ENCODE measurements around the gene SLIT3. TPM values are rescaled to one million over a fixed set of nuclear protein-coding genes. Genes with fewer than 3 reads are reported as not detected.
A peak's percentile ranks its signal among the peaks of the same experiment; 100 is the strongest.

Gene SLIT3
- total and polyA plus RNA-seq, 2 donors = 8.4 to 9.2 TPM

DNA sequence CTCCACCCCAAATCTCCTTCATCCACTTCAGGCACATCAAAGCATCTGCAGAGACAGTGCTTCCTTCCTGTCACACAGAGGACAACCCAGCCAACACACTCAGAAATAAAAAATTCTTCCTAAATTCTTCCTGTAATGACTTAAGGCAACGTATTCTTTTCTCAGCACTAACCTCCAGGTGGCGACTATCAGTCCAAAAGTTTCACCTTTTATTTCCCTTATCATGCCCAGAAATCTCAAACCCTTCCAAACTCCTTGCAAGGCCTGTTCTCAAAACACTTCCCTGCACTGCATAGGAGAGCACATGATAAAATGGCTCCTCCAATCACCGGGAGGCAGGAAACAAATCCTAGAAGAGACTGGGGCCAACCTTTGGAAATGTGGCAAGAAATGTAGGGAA lies 35.1 kb downstream of the SLIT3 start:
- H3K27ac ChIP-seq (ENCODE audit: low read depth in 1 of 2, low read length in 1 of 2) = no peak overlapping the region
- H3K9me3 ChIP-seq (ENCODE audit: control insufficient read depth in 2 of 2, insufficient read depth in 1 of 2, low read length in 1 of 2) = no peaks in the 10 kb centered on the region
- H3K27me3 ChIP-seq (ENCODE audit: control insufficient read depth in 2 of 2, insufficient read depth in 1 of 2, low read length in 1 of 2) = no peaks in the 10 kb centered on the region
- H3K36me3 ChIP-seq (ENCODE audit: control insufficient read depth in 2 of 2, insufficient read depth in 2 of 2, low read length in 1 of 2) = no peaks in the 10 kb centered on the region
- no peak overlapping the region for H3K4me3 ChIP-seq (ENCODE audit: low read length in 2 of 2)
- H3K4me1 ChIP-seq (ENCODE audit: control insufficient read depth in 2 of 2, insufficient read depth in 2 of 2, low read length in 2 of 2) = no peaks in the 10 kb centered on the region
- WGBS = 81% methylated on average over 3 of the region's 3 CpGs
- DNase-seq (ENCODE audit: low read depth in 6 of 9, low spot score in 9 of 9) = no peak

DNA sequence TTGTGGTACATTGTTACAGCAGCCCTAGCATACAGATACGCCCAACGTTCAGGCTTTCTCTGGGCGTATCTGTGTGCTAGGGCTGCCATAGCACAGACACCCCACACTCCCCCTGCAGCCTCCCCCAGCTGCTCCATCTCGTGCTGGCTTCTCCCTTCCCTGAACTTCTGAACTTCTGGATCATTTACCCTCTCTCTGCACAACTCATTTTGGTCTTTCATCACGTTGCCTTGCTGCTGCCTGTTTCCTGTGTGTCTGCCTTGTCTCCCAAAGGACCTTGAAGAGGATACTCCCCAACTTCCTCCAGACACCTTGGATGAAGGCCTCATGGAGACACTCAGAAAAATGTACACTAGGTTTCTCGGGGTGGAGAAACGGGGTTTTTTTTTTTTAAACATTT lies 37.3 kb downstream of the SLIT3 start:
- Histone ChIP-seq H3K4me3 (ENCODE audit: low read length in 2 of 2) (no peak overlapping the region), H3K4me1 (ENCODE audit: control insufficient read depth in 2 of 2, insufficient read depth in 2 of 2, low read length in 2 of 2) (no peaks in the 10 kb centered on the region), H3K9me3 (ENCODE audit: control insufficient read depth in 2 of 2, insufficient read depth in 1 of 2, low read length in 1 of 2) (no peaks in the 10 kb centered on the region), H3K27ac (ENCODE audit: low read depth in 1 of 2, low read length in 1 of 2) (no peak overlapping the region), H3K36me3 (ENCODE audit: control insufficient read depth in 2 of 2, insufficient read depth in 2 of 2, low read length in 1 of 2) (no peaks in the 10 kb centered on the region), H3K27me3 (ENCODE audit: control insufficient read depth in 2 of 2, insufficient read depth in 1 of 2, low read length in 1 of 2) (no peaks in the 10 kb centered on the region)
- no peak for DNase-seq (ENCODE audit: low read depth in 6 of 9, low spot score in 9 of 9)
- 79% methylated on average over 7 of the region's 7 CpGs for WGBS

DNA sequence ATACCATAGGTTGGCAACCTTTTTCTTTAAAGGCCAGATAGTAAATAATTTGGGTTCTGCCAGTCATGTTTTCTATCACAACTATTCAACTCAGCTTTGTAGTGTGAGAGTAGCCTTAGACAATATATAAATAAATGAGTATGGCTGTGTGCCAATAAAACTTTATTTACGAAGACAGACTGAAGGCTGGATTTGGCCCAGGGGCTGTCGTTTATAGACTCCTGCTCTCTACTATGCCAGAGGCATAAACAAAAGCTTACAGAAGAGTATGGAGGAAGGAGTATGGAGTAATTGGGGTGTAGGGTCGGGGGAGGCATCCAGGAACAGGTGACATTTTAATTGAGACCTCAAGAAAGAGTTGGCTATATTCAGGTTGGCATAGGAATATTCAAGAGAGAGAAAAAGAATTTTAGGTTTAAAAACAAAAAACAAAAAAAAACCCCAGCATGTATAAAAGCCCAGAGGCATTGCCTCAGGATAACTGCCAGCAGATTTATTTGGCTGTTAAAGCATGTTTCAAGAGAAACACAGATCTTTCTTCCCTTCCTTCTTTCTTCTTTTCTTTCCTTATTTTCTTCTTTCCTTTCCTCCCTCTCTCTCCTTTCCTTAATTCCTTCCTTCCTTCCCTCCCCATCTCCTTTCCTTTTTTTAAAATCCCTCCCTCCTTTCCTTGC lies 39.9 kb downstream of the SLIT3 start:
- H3K27me3 ChIP-seq (ENCODE audit: control insufficient read depth in 2 of 2, insufficient read depth in 1 of 2, low read length in 1 of 2) = no peaks in the 10 kb centered on the region
- no peak for DNase-seq (ENCODE audit: low read depth in 6 of 9, low spot score in 9 of 9)
- no peak overlapping the region for H3K27ac ChIP-seq (ENCODE audit: low read depth in 1 of 2, low read length in 1 of 2)
- H3K4me1 ChIP-seq (ENCODE audit: control insufficient read depth in 2 of 2, insufficient read depth in 2 of 2, low read length in 2 of 2) = no peaks in the 10 kb centered on the region
- H3K9me3 ChIP-seq (ENCODE audit: control insufficient read depth in 2 of 2, insufficient read depth in 1 of 2, low read length in 1 of 2) = no peaks in the 10 kb centered on the region
- H3K36me3 ChIP-seq (ENCODE audit: control insufficient read depth in 2 of 2, insufficient read depth in 2 of 2, low read length in 1 of 2) = no peaks in the 10 kb centered on the region
- 83% methylated on average over 3 of the region's 3 CpGs for WGBS
- H3K4me3 ChIP-seq (ENCODE audit: low read length in 2 of 2) = no peak overlapping the region

DNA sequence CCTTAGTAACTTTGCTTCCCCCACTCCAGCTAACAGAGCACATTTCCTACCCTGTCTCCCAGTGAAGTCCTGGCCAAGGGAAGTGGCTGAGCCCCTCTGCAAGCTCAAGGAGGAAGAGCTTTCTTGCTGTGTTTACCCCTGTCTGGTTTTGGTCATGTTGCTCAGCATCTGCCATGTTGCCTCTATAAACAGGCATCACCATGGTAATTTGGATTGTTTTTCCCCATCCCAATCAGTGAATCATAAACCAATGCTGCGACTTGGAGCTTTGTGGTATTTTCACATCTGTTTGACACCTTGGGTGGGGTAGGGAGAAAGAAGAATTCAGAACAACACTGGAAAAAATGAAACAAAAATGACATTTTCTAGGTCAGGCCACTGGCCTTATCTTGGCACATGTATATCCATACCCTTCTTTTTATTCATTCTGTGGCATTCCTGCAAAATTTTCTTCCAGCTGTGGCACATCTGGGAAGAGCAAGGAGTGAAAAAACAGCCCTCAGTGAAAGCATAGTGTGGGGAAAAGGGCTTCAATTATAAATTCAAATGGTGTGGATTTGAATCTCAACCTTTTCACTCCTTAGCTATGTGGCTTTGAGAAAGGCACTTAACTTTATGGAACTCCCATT lies 42.5 kb downstream of the SLIT3 start:
- H3K27ac ChIP-seq (ENCODE audit: low read depth in 1 of 2, low read length in 1 of 2) = no peak overlapping the region
- H3K27me3 ChIP-seq (ENCODE audit: control insufficient read depth in 2 of 2, insufficient read depth in 1 of 2, low read length in 1 of 2) = no peaks in the 10 kb centered on the region
- H3K4me1 ChIP-seq (ENCODE audit: control insufficient read depth in 2 of 2, insufficient read depth in 2 of 2, low read length in 2 of 2) = no peaks in the 10 kb centered on the region
- WGBS = 90% methylated on average over 1 of the region's 1 CpG
- no peaks in the 10 kb centered on the region for H3K9me3 ChIP-seq (ENCODE audit: control insufficient read depth in 2 of 2, insufficient read depth in 1 of 2, low read length in 1 of 2)
- no peak overlapping the region for H3K4me3 ChIP-seq (ENCODE audit: low read length in 2 of 2)
- H3K36me3 ChIP-seq (ENCODE audit: control insufficient read depth in 2 of 2, insufficient read depth in 2 of 2, low read length in 1 of 2) = no peaks in the 10 kb centered on the region
- DNase-seq (ENCODE audit: low read depth in 6 of 9, low spot score in 9 of 9) = no peak

DNA sequence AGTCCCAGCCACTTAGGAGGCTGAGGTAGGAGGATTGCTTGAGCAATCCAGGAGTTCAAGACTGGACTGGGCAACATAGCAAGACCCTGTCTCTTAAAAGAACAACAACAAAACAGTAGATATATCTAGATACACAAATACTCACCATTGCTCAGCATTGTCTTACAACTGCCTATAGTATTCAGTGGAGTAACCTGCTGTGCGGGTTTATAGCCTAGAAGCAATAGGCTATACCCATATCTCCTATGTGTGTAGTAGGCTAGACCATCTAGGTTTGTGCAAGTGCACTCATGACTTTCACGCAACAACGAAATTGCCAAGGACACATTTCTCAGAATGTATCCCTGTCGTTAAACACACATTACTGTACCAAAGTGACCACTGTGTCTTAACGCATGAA lies 44.7 kb downstream of the SLIT3 start:
- no peak overlapping the region for H3K4me3 ChIP-seq (ENCODE audit: low read length in 2 of 2)
- no peaks in the 10 kb centered on the region for H3K36me3 ChIP-seq (ENCODE audit: control insufficient read depth in 2 of 2, insufficient read depth in 2 of 2, low read length in 1 of 2)
- no peaks in the 10 kb centered on the region for H3K9me3 ChIP-seq (ENCODE audit: control insufficient read depth in 2 of 2, insufficient read depth in 1 of 2, low read length in 1 of 2)
- 86% methylated on average over 5 of the region's 5 CpGs for WGBS
- H3K27ac ChIP-seq (ENCODE audit: low read depth in 1 of 2, low read length in 1 of 2) = no peak overlapping the region
- DNase-seq (ENCODE audit: low read depth in 6 of 9, low spot score in 9 of 9) = no peak
- H3K27me3 ChIP-seq (ENCODE audit: control insufficient read depth in 2 of 2, insufficient read depth in 1 of 2, low read length in 1 of 2) = no peaks in the 10 kb centered on the region
- no peaks in the 10 kb centered on the region for H3K4me1 ChIP-seq (ENCODE audit: control insufficient read depth in 2 of 2, insufficient read depth in 2 of 2, low read length in 2 of 2)

DNA sequence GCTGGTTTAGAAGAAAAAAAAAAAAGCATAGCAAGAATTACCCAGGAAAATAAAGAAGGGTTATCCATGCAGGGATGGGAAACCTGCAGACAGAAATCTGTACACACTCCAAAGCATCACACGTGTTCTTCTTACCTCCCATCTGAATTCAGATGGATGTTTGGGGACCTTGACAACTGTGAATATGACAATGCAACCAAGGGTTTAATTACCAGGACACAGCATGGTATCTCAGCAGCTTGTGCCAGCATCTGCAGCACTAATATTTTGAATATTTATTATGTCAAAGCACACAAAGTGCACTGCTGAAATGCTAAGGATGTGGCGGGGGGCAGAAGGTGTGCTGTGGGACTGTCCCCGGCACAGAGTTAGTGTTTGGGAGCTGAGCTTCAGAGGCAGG lies 47.9 kb downstream of the SLIT3 start:
- no peaks in the 10 kb centered on the region for H3K4me1 ChIP-seq (ENCODE audit: control insufficient read depth in 2 of 2, insufficient read depth in 2 of 2, low read length in 2 of 2)
- no peaks in the 10 kb centered on the region for H3K27me3 ChIP-seq (ENCODE audit: control insufficient read depth in 2 of 2, insufficient read depth in 1 of 2, low read length in 1 of 2)
- whole genome bisulfite sequencing = 94% methylated on average over 3 of the region's 3 CpGs
- no peaks in the 10 kb centered on the region for H3K9me3 ChIP-seq (ENCODE audit: control insufficient read depth in 2 of 2, insufficient read depth in 1 of 2, low read length in 1 of 2)
- no peak for DNase-seq (ENCODE audit: low read depth in 6 of 9, low spot score in 9 of 9)
- H3K4me3 ChIP-seq (ENCODE audit: low read length in 2 of 2) = no peak overlapping the region
- H3K27ac ChIP-seq (ENCODE audit: low read depth in 1 of 2, low read length in 1 of 2) = peak overlapping the region in 1 of 2 donors; percentile 31
- no peaks in the 10 kb centered on the region for H3K36me3 ChIP-seq (ENCODE audit: control insufficient read depth in 2 of 2, insufficient read depth in 2 of 2, low read length in 1 of 2)

DNA sequence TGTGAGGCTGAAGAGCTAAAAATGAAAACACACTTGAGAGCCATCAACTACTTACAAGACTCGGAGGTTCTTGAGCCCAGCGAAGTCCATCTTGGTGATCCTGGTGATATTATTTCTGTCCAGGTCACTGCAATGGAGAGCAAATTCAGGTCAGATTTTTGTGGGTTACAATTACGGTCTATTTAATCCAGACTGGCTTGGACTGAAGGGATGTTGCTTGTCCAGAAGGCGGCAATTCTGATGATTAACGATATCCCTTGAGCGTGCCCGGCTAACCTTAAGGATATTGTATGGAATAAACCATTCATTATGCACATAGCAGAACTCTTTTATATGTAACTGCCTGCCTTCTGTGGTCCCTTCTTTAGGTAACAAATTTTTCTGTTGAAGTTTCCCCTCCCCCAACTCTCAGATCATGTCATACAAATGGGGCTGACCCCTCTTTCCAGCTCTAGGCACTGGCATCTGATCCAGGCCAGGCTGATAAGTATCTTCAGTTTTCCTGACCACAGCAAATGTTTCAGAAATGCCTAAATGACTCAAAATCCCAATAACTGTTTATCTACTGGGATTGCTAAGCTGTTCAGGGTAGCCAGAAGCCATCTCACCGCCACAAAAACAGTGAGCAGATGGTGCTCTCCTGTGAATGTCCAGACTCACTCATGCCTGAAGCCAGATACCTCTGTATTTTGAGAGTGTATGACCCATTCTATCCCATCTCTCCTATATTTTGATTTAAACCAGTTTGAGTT lies 49.4 kb downstream of the SLIT3 start:
- Histone ChIP-seq H3K9me3 (ENCODE audit: control insufficient read depth in 2 of 2, insufficient read depth in 1 of 2, low read length in 1 of 2) (no peaks in the 10 kb centered on the region), H3K4me1 (ENCODE audit: control insufficient read depth in 2 of 2, insufficient read depth in 2 of 2, low read length in 2 of 2) (no peaks in the 10 kb centered on the region), H3K27ac (ENCODE audit: low read depth in 1 of 2, low read length in 1 of 2) (no peak overlapping the region), H3K27me3 (ENCODE audit: control insufficient read depth in 2 of 2, insufficient read depth in 1 of 2, low read length in 1 of 2) (no peaks in the 10 kb centered on the region), H3K4me3 (ENCODE audit: low read length in 2 of 2) (no peak overlapping the region), H3K36me3 (ENCODE audit: control insufficient read depth in 2 of 2, insufficient read depth in 2 of 2, low read length in 1 of 2) (no peaks in the 10 kb centered on the region)
- 97% methylated on average over 8 of the region's 8 CpGs for WGBS
- no peak for DNase-seq (ENCODE audit: low read depth in 6 of 9, low spot score in 9 of 9)

DNA sequence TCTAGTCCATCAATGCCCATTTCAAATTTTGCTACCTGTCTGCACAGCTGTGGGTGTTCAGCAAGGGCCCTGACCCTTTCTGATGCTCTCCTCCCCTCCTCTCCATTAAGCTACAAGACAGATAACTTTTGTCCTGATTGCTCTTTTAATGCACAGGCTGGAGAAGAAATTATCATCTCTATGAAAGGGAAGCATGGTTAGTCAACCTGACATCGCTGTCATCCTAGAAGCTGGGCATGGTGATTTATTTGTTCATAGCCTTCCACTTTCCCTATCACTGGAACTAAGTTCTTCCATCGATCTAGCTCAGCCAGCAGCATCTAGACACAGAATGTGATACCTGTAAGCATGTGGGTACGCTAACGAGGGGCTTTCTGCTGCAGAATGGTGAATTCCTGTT lies 50.1 kb downstream of the SLIT3 start:
- Histone ChIP-seq H3K36me3 (ENCODE audit: control insufficient read depth in 2 of 2, insufficient read depth in 2 of 2, low read length in 1 of 2) (no peaks in the 10 kb centered on the region), H3K9me3 (ENCODE audit: control insufficient read depth in 2 of 2, insufficient read depth in 1 of 2, low read length in 1 of 2) (no peaks in the 10 kb centered on the region), H3K27ac (ENCODE audit: low read depth in 1 of 2, low read length in 1 of 2) (no peak overlapping the region), H3K4me1 (ENCODE audit: control insufficient read depth in 2 of 2, insufficient read depth in 2 of 2, low read length in 2 of 2) (no peaks in the 10 kb centered on the region), H3K4me3 (ENCODE audit: low read length in 2 of 2) (no peak overlapping the region), H3K27me3 (ENCODE audit: control insufficient read depth in 2 of 2, insufficient read depth in 1 of 2, low read length in 1 of 2) (no peaks in the 10 kb centered on the region)
- WGBS = 91% methylated on average over 4 of the region's 4 CpGs
- no peak for DNase-seq (ENCODE audit: low read depth in 6 of 9, low spot score in 9 of 9)

DNA sequence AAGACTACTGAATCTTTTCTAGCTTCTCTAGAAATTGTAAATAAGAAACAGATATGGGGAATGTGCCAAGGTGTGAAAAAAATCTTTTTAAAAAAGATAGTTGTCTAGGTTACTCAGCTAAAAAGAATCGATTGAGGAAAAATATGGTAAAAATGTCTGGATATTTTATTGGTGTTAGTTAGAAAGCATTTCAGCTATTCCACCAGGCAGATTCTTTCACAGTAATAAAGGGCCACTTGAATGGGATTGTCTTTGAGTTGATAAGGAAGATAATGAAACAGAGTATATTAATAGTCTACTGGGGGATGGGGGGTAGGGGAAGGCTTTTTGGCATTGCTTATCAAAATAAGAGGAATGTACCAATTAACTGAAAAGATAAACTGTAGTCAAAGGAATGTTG lies 51.9 kb downstream of the SLIT3 start:
- Histone ChIP-seq H3K36me3 (ENCODE audit: control insufficient read depth in 2 of 2, insufficient read depth in 2 of 2, low read length in 1 of 2) (no peaks in the 10 kb centered on the region), H3K9me3 (ENCODE audit: control insufficient read depth in 2 of 2, insufficient read depth in 1 of 2, low read length in 1 of 2) (no peaks in the 10 kb centered on the region), H3K27me3 (ENCODE audit: control insufficient read depth in 2 of 2, insufficient read depth in 1 of 2, low read length in 1 of 2) (no peaks in the 10 kb centered on the region), H3K27ac (ENCODE audit: low read depth in 1 of 2, low read length in 1 of 2) (no peak overlapping the region), H3K4me1 (ENCODE audit: control insufficient read depth in 2 of 2, insufficient read depth in 2 of 2, low read length in 2 of 2) (no peaks in the 10 kb centered on the region), H3K4me3 (ENCODE audit: low read length in 2 of 2) (no peak overlapping the region)
- WGBS = 97% methylated on average over 1 of the region's 1 CpG
- no peak for DNase-seq (ENCODE audit: low read depth in 6 of 9, low spot score in 9 of 9)

Measured in thymus (tissue), 11 donors.